Endothelial cell of umbilical vein (primary cell): Measurements from ENCODE around the gene COL4A1.

Source experiments
- CTCF ChIP-seq, 2 donors: IDR thresholded peaks; 1 replicate in 1 of 2; 2 replicates in 1 of 2; pipeline ENCODE4 v1.5.1; 2011; ENCODE audit warnings: low read length in 2 of 2, mild to moderate bottlenecking in 2 of 2, moderate library complexity in 2 of 2, control low read depth in 1 of 2, inconsistent platforms in 1 of 2, low read depth in 1 of 2; ENCODE audit not compliant: insufficient read depth in 1 of 2; ENCODE audit errors: extremely low read depth in 1 of 2
- GATA2 ChIP-seq: IDR thresholded peaks from 2 replicates; pipeline ENCODE4 v1.7.0; 2011; ENCODE audit warnings: low read depth, mild to moderate bottlenecking, moderate library complexity, mixed read lengths, low read length; ENCODE audit not compliant: insufficient read length, insufficient read depth
- MAX ChIP-seq: IDR thresholded peaks from 2 replicates; pipeline ENCODE4 v1.6.1; 2011; ENCODE audit not compliant: insufficient read depth, insufficient read length
- POLR2A ChIP-seq: IDR thresholded peaks from 2 replicates; pipeline ENCODE4 v1.6.1; 2012; ENCODE audit warnings: low read depth, mild to moderate bottlenecking, control low read depth, low read length
- POLR2AphosphoS5 ChIP-seq: IDR thresholded peaks from 2 replicates; pipeline ENCODE4 v1.6.1; 2012; ENCODE audit warnings: low read depth, mild to moderate bottlenecking, control low read depth, low read length, moderate library complexity; ENCODE audit not compliant: insufficient read depth

- no peak for TF ChIP-seq POLR2AphosphoS5
- TF ChIP-seq CTCF (IDR thresholded peaks at IDR 0.05; ENCODE audit: extremely low read depth in 1 of 2, insufficient read depth in 1 of 2, low read depth in 1 of 2, low read length in 2 of 2): no peak
- no peak for TF ChIP-seq MAX
- no peak for TF ChIP-seq GATA2
- TF ChIP-seq POLR2A: no peak
Observed at GRCh38 chr13:110324026-110324749, 17.2 kb upstream of the COL4A1 start.
